Measurements from ENCODE around the gene BCAS3.

GRCh38 chr17:60766778-60767190 lies 89.1 kb downstream of the BCAS3 start:
- TF ChIP-seq POLR2AphosphoS5 (IDR thresholded peaks at IDR 0.05) (no peak), CTCF (IDR thresholded peaks at IDR 0.05 in 8 of 11, conservative IDR thresholded peaks at IDR 0.05 in 3 of 11) (no peak), POLR2A (IDR thresholded peaks at IDR 0.05) (no peak)

All from spleen (tissue), 7 donors.